Fibroblast of mammary gland (primary cell): ENCODE measurements around the gene NUMA1.

Source experiments
- DNase-seq: peaks from one replicate; pipeline ENCODE4 v3.0.0-alpha.2; 2010; ENCODE audit warnings: low read depth
- H3K4me3 ChIP-seq: 2 replicates; pipeline ENCODE4 v1.5.1; 2011; ENCODE audit warnings: low read depth, mild to moderate bottlenecking, low read length, moderate library complexity; ENCODE audit not compliant: control insufficient read depth
- TF ChIP-seq, protein P1 (sequence below): conservative IDR thresholded peaks from 2 replicates; pipeline ENCODE4 v1.5.1; 2011; ENCODE audit warnings: low read depth, low read length, inconsistent platforms; ENCODE audit not compliant: control insufficient read depth, insufficient read depth

Gene NUMA1

DNA sequence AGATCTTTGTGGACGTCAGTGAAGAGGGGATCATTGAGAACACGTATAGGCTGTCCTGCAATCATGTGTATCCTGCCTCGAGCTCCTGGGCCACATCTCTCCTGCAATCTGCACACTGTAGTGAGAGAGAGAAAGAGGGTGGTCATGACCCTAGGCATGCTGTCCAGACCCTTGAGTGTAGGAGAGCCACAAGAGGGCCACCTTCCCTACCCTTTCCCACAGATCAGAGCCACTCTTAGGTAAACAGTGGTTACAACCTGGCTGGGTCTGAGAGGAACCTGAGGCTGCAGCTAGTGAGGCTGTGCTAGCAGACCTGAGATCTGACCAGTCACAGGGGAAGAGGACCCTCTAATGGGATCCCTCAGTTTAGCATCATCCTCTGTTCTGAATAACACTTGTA lies 85.6 kb downstream of the NUMA1 start:
- no peak overlapping the region for H3K4me3 ChIP-seq
- TF ChIP-seq, protein P1, sequence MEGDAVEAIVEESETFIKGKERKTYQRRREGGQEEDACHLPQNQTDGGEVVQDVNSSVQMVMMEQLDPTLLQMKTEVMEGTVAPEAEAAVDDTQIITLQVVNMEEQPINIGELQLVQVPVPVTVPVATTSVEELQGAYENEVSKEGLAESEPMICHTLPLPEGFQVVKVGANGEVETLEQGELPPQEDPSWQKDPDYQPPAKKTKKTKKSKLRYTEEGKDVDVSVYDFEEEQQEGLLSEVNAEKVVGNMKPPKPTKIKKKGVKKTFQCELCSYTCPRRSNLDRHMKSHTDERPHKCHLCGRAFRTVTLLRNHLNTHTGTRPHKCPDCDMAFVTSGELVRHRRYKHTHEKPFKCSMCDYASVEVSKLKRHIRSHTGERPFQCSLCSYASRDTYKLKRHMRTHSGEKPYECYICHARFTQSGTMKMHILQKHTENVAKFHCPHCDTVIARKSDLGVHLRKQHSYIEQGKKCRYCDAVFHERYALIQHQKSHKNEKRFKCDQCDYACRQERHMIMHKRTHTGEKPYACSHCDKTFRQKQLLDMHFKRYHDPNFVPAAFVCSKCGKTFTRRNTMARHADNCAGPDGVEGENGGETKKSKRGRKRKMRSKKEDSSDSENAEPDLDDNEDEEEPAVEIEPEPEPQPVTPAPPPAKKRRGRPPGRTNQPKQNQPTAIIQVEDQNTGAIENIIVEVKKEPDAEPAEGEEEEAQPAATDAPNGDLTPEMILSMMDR: no peak
- DNase-seq: no peak

DNA sequence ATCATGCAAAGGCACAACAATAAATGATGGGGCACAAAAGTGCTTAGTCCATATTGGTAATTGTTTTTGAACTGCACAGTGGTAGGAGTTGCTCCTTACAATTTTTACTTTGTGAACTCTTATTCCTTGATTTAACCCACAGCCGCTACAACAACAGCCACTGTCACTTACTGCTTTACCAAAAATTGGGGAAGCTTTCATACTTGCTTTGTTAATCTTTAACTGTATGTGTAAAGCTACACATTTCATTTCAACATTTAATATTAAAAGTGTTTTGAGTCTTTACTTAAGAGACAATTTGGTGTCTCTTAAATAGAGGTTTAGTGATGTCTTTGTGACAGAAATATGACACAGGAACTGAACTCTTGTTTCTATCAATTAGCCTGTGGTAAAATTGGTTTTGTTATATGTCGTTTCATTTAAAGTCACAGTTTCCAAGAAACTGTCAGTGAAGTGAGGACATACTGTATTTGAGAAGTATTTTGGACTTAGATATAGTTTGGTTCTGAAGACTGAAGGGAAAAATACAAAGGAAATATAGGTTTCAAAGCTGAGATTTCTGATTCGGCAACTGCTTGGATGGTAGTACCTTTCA lies 88.1 kb downstream of the NUMA1 start:
- DNase-seq: no peak
- no peak overlapping the region for H3K4me3 ChIP-seq
- TF ChIP-seq, protein P1: no peak

- no peak for DNase-seq
- TF ChIP-seq, protein P1: no peak
These were observed 88.8 kb downstream of the NUMA1 start for GRCh38 chr11:71991494-71991893.

GRCh38 chr11:71990701-71991100 lies 89.6 kb downstream of the NUMA1 start:
- no peak for DNase-seq
- H3K4me3 ChIP-seq: no peak overlapping the region
- TF ChIP-seq, protein P1: no peak

More at GRCh38 chr11:71991494-71991893, 88.8 kb downstream of the NUMA1 start:
- H3K4me3 ChIP-seq: no peak overlapping the region

- TF ChIP-seq, protein P1: no peak
- DNase-seq: peak; percentile 83
- no peak overlapping the region for H3K4me3 ChIP-seq
These were observed 92.3 kb downstream of the NUMA1 start for GRCh38 chr11:71988050-71988449.

DNA sequence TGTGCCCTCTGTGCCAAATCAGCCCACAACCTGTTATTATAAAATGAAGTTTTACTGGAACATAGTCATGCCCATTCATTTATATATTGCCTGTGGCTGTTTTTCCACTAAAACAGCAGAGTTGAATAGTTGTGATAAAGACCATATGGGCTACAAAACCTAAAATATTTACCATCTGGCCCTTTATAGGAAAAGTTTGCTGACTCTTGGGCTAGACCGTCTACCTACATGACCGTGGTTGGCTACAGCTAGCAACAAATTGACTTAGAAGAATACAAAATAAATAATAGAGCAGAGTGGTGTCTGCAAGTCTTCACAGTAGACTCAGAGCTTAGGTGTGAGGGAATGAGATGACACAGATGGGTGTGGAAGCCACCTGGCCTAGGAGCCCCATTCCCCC lies 92.8 kb downstream of the NUMA1 start:
- TF ChIP-seq, protein P1: no peak
- no peak overlapping the region for H3K4me3 ChIP-seq
- DNase-seq: no peak

GRCh38 chr11:71986131-71986530 lies 94.2 kb downstream of the NUMA1 start:
- no peak for DNase-seq
- H3K4me3 ChIP-seq: no peak overlapping the region
- TF ChIP-seq, protein P1: no peak
